ENCODE results near the gene PTPRF.
A peak's percentile ranks its signal among the peaks of the same experiment; 100 is the strongest.

Gene PTPRF

DNA sequence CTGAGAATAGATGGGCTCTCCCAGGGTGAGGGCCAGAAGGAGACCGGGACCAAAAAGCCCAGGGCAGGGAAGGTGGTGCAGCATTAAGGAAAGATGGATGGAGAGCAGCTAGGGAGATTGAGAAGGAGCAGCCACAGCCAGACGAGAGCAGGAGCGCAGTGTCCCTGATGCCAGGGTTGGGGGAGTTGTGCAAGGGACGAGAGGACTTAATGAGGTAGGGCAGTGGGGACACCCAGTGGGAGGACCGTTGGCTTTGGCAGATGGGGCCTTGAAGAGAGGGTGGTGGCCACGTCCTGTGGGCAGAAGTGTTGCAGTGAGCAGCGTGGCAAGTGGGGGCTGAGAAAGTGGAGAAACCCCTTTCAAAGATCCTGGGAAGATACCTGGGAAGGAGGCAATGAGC is 81.3 kb downstream of the PTPRF start:
- DNase-seq (ENCODE audit: low read depth), result peak; percentile 16
- no peak overlapping the region for H3K4me3 ChIP-seq (ENCODE audit: low read depth, low read length)
- TF ChIP-seq, protein P1, sequence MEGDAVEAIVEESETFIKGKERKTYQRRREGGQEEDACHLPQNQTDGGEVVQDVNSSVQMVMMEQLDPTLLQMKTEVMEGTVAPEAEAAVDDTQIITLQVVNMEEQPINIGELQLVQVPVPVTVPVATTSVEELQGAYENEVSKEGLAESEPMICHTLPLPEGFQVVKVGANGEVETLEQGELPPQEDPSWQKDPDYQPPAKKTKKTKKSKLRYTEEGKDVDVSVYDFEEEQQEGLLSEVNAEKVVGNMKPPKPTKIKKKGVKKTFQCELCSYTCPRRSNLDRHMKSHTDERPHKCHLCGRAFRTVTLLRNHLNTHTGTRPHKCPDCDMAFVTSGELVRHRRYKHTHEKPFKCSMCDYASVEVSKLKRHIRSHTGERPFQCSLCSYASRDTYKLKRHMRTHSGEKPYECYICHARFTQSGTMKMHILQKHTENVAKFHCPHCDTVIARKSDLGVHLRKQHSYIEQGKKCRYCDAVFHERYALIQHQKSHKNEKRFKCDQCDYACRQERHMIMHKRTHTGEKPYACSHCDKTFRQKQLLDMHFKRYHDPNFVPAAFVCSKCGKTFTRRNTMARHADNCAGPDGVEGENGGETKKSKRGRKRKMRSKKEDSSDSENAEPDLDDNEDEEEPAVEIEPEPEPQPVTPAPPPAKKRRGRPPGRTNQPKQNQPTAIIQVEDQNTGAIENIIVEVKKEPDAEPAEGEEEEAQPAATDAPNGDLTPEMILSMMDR (IDR thresholded peaks at IDR 0.05; ENCODE audit: low read depth, low read length), result no peak
- TF ChIP-seq MYC (IDR thresholded peaks at IDR 0.05; ENCODE audit: low read depth, low read length), result no peak
- no peak for TF ChIP-seq POLR2A (IDR thresholded peaks at IDR 0.05; ENCODE audit: extremely low read depth, insufficient read length)
- TF ChIP-seq, protein P2, sequence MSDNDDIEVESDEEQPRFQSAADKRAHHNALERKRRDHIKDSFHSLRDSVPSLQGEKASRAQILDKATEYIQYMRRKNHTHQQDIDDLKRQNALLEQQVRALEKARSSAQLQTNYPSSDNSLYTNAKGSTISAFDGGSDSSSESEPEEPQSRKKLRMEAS (IDR thresholded peaks at IDR 0.05; ENCODE audit: low read depth, low read length), result no peak

DNA sequence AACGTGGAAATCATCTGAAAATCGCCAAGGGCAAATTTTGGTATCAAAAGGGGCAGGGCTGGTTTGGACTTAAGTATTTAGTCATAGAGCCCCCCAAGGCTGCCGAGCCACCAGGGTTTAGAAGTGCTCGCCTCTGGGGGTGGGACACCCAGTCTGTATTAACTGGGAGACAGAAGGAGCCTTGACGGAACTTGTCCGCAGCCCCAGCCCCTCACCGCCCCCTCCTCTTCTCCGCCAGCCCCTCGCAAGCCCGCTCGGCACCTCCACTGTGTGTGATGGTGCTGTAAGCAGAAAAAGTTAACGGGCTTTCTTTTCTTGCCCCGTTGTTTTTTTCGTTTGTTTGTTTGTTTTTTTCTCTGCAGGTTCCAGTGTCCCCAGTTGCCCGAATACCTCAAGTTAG is 81.7 kb downstream of the PTPRF start:
- DNase-seq (ENCODE audit: low read depth), result no peak
- TF ChIP-seq, protein P1 (IDR thresholded peaks at IDR 0.05; ENCODE audit: low read depth, low read length), result no peak
- TF ChIP-seq, protein P2 (IDR thresholded peaks at IDR 0.05; ENCODE audit: low read depth, low read length), result no peak
- no peak for TF ChIP-seq MYC (IDR thresholded peaks at IDR 0.05; ENCODE audit: low read depth, low read length)
- TF ChIP-seq POLR2A (IDR thresholded peaks at IDR 0.05; ENCODE audit: extremely low read depth, insufficient read length), result no peak
- H3K4me3 ChIP-seq (ENCODE audit: low read depth, low read length), result no peak overlapping the region

DNA sequence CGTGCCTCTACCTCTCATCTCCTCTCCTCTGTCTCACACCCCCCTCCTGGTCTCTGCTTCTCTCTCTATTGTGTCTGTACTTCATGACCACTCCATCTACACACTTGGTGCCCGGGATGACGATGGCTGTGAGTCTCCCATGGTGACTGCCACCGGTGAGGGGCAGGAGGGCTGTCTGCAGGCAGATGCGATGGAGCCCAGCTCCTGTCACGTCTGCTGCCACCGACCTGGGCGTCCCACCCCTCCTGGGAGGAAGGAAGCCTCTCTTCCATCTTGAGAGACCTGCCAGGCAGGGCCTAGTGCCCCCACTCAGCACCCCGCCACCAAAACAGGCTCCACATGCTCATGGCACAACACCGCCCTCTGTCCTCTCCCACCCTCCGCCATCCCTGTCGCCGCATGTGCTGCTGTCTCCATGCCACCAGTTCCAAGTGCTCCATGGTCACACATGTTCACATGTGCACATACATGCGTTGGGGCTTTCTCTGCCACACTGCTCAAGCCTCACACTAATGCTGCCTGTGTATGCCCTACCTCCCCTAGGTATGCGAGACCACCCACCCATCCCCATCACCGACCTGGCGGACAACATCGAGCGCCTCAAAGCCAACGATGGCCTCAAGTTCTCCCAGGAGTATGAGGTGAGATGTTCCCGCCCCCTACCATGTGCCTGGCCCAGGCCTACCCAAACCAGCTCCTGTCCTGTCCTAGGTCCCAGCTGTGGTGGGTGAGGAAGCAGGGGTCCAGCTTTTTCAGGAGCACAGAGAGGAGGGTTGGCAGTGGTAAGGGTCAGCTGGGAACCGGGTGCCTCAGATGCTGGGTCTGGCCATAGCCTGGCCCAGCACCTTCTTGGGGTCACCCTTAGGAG is 82.6 kb downstream of the PTPRF start:
- no peak for TF ChIP-seq POLR2A (IDR thresholded peaks at IDR 0.05; ENCODE audit: extremely low read depth, insufficient read length)
- TF ChIP-seq, protein P1 (IDR thresholded peaks at IDR 0.05; ENCODE audit: low read depth, low read length), result no peak
- no peak for TF ChIP-seq MYC (IDR thresholded peaks at IDR 0.05; ENCODE audit: low read depth, low read length)
- TF ChIP-seq, protein P2 (IDR thresholded peaks at IDR 0.05; ENCODE audit: low read depth, low read length), result no peak
- no peak for DNase-seq (ENCODE audit: low read depth)
- no peak overlapping the region for H3K4me3 ChIP-seq (ENCODE audit: low read depth, low read length)

DNA sequence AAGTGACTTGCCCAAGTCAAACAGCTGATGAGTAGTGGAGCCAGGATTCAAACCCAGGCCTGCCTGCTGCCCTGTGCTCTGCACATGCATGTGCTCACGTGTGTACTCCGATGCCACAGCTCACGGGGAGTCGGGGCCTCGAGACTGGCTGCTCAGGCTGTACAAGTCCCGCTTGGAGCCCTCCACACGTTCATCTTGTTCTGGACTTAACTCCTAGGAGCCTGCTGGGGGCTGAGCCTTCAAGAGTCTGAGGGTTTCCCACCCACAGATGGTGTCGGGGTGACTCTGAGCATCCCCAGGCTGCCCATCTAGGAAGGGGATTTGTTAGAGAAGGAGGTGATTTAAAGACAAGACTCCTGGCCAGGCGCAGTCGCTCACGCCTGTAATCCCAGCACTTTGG is 83.5 kb downstream of the PTPRF start:
- no peak overlapping the region for H3K4me3 ChIP-seq (ENCODE audit: low read depth, low read length)
- no peak for DNase-seq (ENCODE audit: low read depth)
- TF ChIP-seq, protein P2 (IDR thresholded peaks at IDR 0.05; ENCODE audit: low read depth, low read length), result no peak
- TF ChIP-seq, protein P1 (IDR thresholded peaks at IDR 0.05; ENCODE audit: low read depth, low read length), result no peak
- TF ChIP-seq POLR2A (IDR thresholded peaks at IDR 0.05; ENCODE audit: extremely low read depth, insufficient read length), result no peak
- TF ChIP-seq MYC (IDR thresholded peaks at IDR 0.05; ENCODE audit: low read depth, low read length), result no peak

DNA sequence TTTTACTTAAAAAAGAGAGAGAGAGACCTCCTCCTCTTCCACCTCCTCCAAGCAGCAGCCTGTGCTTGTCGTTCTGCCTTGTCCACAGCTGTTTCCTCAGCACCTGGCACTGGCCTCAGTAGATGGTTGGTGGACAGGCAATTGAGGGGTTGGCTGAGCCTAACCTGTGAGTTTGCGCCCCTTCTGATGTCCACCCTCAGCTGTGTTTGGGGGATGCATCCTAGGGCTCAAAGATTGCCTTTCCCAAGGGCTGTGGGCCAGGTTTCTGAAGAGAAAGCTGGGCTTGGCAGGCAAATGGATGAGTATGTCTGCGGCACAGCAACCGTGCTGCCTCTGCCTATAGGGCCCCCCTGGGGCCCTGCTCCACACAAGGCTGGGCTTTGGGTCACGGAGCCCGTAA is 84.2 kb downstream of the PTPRF start:
- TF ChIP-seq, protein P2 (IDR thresholded peaks at IDR 0.05; ENCODE audit: low read depth, low read length), result no peak
- TF ChIP-seq, protein P1 (IDR thresholded peaks at IDR 0.05; ENCODE audit: low read depth, low read length), result no peak
- no peak for TF ChIP-seq POLR2A (IDR thresholded peaks at IDR 0.05; ENCODE audit: extremely low read depth, insufficient read length)
- no peak for TF ChIP-seq MYC (IDR thresholded peaks at IDR 0.05; ENCODE audit: low read depth, low read length)
- no peak overlapping the region for H3K4me3 ChIP-seq (ENCODE audit: low read depth, low read length)
- no peak for DNase-seq (ENCODE audit: low read depth)
